Coronary artery (tissue), 2 donors: Measurements from ENCODE around the gene KLF7.

Experiments used
- DNase-seq: peaks from one replicate; pipeline ENCODE4 v3.0.0-alpha.2; 2017; ENCODE audit warnings: low spot score
- H3K27ac ChIP-seq, 2 donors: fragments of 200-600 bp; sonication (generic); one replicate each; pipeline ENCODE4 v1.5.1; 2016 to 2019
- H3K4me3 ChIP-seq: fragments of 200-600 bp; sonication (generic); 2 replicates; pipeline ENCODE4 v1.5.1; 2016; ENCODE audit warnings: mild to moderate bottlenecking, moderate library complexity
- CTCF ChIP-seq: fragments of 200-600 bp; sonication (generic); IDR thresholded peaks from one replicate; pipeline ENCODE4 v1.5.1; 2019; ENCODE audit warnings: antibody characterized with exemption

The KLF7 gene

GRCh38 chr2:207110310-207110709 is 55.4 kb downstream of the KLF7 start:
- no peak overlapping the region for H3K27ac ChIP-seq
- no peak overlapping the region for H3K4me3 ChIP-seq
- no peak for TF ChIP-seq CTCF
- DNase-seq, result no peak

- no peak overlapping the region for H3K27ac ChIP-seq
- no peak for DNase-seq
- TF ChIP-seq CTCF, result no peak
- no peak overlapping the region for H3K4me3 ChIP-seq
These were observed 56.0 kb downstream of the KLF7 start for GRCh38 chr2:207109768-207110167.

- H3K4me3 ChIP-seq, result no peak overlapping the region
- no peak for TF ChIP-seq CTCF
- H3K27ac ChIP-seq, result no peak overlapping the region
- no peak for DNase-seq
These were observed 57.3 kb downstream of the KLF7 start for GRCh38 chr2:207108440-207108839.

GRCh38 chr2:207107551-207107950 is 58.2 kb downstream of the KLF7 start:
- no peak for DNase-seq
- H3K27ac ChIP-seq, result no peak overlapping the region
- TF ChIP-seq CTCF, result no peak
- no peak overlapping the region for H3K4me3 ChIP-seq

- no peak overlapping the region for H3K4me3 ChIP-seq
- no peak overlapping the region for H3K27ac ChIP-seq
- DNase-seq, result no peak
- TF ChIP-seq CTCF, result no peak
These were observed 58.6 kb downstream of the KLF7 start for GRCh38 chr2:207107131-207107530.

- Histone ChIP-seq H3K4me3 (no peak overlapping the region), H3K27ac (no peak overlapping the region)
- no peak for DNase-seq
- TF ChIP-seq CTCF, result no peak
These were observed 62.6 kb downstream of the KLF7 start for GRCh38 chr2:207103132-207103531.

- no peak for DNase-seq
- no peak overlapping the region for H3K27ac ChIP-seq
These were observed 63.8 kb downstream of the KLF7 start for GRCh38 chr2:207101984-207102383.

More at GRCh38 chr2:207101984-207102383, 63.8 kb downstream of the KLF7 start:
- no peak overlapping the region for H3K4me3 ChIP-seq
- TF ChIP-seq CTCF, result no peak
